Kasumi-1 (cell line): Measurements from ENCODE around the gene EDC3.
A peak's percentile ranks its signal among the peaks of the same experiment; 100 is the strongest.
"Not testable (repeated sequence)": the region's sequence is repeated elsewhere in the genome, so short reads cannot be mapped to it uniquely, and the experiment has no call there.

Source experiments
- DNase-seq, 2 experiments: peaks; one replicate each; lab custom pipeline; 2025; lab: John Stamatoyannopoulos, UW

EDC3 gene, protein sequence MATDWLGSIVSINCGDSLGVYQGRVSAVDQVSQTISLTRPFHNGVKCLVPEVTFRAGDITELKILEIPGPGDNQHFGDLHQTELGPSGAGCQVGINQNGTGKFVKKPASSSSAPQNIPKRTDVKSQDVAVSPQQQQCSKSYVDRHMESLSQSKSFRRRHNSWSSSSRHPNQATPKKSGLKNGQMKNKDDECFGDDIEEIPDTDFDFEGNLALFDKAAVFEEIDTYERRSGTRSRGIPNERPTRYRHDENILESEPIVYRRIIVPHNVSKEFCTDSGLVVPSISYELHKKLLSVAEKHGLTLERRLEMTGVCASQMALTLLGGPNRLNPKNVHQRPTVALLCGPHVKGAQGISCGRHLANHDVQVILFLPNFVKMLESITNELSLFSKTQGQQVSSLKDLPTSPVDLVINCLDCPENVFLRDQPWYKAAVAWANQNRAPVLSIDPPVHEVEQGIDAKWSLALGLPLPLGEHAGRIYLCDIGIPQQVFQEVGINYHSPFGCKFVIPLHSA

DNA sequence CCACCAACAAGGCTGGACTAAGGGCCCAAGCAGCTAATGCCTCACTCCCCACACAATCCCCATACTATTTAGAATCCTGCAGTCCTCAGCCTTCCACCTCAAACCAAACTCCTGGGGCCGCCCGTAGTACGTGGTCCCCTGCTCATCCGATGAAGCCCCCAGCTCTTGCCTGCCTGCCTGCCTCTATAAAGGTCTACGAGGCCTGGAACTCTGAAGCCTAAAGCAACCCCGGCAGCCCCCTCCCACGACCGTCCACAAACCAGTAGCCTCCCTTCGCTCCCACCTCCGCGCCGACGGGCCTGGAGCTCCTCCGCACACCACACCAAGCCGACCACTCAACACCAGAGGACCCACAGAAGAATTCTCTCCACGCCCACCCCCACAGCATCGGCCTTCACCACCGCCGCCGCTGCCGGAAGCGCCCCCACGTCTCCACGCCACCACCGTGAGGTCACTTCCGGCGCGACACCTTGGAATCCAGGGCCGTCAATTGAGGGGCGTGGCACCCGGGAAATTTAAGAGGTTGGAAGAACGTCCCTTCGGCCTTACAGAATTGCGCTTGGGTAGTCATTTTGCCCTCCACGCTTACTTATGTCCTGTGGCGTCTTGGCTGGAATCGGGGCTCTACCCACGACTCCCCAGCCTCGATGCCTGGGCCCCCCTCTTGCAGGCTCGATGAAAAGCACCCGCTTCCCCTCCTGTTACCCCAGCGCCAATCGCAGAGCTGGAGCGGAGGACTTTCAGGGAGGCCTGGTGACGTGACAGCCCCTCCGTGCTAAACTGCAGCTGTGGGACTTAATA, at the start of gene EDC3:
EDC3 (minus strand) TSS at position 428 of the 801 bp plus-strand sequence. CDS start 20,900 bp downstream, outside the sequence.
- peak; percentile 81 to 82 for DNase-seq

DNA sequence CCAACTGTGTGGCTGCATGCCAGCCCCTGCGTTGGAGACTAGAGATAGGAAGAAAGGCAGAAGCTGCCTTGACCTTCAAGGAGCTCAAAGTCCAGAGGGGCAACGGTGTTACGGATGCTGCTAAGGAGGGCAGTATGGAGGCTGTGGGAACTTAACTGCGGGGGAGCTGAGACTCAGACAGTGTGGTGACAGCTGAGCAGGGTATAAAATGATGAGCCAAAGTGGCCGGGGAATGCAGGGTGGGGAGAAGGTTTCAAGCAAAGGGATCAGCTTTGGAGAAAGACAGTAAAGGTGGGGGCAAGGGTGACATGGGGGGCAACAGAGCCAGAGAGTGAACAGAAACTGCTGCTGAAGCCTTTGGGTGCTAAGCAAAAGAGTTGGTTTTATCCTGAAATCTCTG, 46.6 kb upstream of the EDC3 start:
- DNase-seq: no peak

DNA sequence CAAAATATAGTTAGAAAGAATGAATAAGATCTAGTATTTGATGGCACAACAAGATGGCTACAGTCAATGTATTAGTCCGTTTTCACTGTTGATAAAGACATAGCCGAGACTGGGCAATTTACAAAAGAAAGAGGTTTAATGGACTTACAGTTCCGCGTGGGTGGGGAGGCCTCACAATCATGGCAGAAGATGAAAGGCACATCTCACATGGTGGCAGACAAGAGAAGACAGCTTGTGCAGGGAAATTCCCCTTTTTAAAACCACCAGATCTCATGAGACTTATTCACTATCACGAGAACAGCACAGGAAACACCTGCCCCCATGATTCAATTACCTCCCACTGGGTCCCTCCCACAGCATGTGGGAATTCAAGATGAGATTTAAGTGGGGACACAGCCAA, 42.4 kb upstream of the EDC3 start:
- DNase-seq: not testable (repeated sequence)

DNA sequence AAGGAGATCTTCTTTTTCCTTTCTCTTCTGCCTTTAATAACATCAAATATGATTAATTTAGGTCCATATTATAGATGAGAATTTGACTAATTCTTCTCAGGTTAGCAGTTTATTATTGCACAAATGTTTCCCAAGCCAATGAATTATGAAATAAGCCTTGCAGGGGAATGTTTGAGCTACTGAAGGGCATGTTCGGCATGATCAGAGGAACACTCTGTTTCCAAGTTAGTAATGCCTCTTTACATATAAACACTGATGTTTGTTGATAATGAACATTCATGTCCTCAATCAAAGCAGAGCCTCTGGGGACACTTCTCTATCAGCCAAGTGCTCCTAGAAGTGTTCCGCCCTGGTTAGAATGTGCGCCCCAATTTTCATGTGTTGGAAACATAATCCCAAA, 39.5 kb upstream of the EDC3 start:
- DNase-seq: no peak

DNA sequence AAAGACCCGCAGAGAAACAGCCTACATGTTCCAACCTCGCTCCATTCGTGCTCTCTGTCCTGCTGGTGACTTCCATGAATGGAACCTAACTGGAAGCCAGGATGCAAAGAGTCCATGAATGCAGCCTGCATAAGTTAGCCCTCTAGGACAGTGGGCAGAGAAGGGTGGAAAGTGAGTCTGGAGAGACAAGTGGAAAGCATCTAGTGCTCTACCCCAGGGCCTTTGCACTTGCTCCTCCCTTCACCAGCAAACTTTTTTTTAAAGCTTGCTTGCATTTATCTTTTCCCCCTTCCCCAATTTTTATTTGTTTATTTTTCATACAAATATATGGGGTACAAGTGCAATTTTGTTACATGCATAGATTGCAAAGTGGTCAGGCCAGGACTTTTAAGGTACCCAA, 37.4 kb upstream of the EDC3 start:
- DNase-seq: no peak

DNA sequence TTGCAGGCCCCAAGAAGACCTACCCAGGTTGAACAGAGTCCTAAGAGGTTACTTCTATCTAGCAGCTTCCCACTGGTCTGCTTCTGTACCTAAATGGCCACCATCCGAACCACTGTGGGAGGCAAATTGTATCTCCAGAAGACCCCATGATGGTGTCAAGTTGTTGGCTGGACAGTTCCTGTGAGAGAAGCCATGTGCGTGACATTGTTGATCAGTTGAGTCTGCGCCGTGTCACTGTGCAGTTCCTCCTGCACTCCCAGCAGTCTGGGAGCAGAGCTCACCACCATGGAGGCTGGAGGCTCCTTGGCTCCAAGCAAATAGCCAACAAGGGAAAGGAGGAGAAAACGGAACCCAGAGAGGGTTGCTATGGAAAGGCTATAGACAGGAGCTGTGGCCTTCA, 37.0 kb upstream of the EDC3 start:
- no peak for DNase-seq

DNA sequence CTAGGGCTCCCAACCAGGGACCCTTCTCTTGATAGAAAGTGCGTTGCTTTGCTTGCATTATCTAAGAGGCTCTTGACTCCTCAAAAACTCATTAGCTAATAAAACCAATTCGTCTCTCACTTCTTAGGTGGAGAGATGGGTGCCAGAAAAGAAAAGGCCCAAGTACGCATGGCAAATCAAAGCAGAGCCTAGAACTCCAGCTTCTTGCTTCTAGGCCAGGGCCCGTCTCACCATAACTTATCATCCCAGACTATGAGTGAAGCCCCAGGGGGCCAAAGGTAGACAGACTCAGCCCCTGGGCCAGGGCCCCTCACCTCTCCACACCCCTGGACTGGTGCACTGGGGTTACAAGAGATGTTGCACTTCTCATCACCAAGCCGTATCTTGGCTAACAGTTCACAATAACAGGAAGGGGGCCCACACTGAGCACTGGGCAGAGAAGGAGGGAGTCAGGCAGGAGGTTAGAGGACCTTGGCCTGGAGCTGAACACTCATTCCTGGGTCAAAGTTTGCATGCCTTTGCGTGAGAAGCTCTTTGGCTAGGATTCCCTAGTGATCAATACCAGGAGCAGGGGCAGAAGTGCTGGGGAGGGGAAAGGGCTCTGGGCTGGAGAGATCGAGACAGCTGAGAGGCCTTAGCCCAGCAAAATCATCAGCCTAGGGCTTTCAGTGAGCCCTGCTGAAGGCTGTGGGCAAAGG, 34.9 kb upstream of the EDC3 start:
- no peak for DNase-seq

DNA sequence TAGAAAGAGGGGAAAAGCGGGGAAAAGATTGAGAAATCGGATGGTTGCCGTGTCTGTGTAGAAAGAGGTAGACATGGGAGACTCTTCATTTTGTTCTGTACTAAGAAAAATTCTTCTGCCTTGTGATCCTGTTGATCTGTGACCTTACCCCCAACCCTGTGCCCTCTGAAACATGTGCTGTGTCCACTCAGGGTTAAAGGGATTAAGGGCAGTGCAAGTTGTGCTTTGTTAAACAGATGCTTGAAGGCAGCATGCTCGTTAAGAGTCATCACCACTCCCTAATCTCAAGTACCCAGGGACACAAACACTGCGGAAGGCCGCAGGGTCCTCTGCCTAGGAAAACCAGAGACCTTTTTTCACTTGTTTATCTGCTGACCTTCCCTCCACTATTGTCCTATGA, 33.5 kb upstream of the EDC3 start:
- DNase-seq: not testable (repeated sequence)

DNA sequence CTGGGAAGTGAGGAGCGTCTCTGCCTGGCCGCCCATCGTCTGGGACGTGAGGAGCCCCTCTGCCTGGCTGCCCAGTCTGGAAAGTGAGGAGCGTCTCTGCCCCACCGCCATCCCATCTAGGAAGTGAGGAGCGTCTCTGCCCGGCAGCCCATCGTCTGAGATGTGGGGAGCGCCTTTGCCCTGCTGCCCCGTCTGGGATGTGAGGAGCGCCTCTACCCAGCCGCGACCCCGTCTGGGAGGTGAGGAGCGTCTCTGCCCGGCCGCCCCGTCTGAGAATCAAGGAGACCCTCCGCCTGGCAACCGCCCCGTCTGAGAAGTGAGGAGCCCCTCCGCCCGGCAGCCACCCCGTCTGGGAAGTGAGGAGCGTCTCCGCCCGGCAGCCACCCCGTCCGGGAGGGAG, 32.9 kb upstream of the EDC3 start:
- not testable (repeated sequence) for DNase-seq

DNA sequence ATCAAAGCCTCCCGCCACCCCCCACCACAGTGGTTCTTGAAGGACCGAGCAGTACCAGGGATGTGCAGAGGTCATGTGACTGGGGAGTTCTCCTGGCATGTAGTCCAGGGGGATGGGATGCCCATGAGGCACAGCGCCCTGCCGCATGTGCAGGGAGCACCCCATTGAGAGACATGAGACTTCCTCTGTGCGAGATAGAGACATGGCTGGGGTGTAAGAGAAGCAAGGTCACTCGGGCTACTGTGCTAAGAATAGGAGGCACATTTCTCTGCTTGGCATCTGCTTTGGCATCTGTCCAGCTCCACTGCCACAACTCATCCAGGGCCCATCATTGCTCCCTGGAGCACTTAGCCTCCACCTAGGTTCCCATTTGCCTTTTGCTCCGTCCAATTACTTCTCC, 31.9 kb upstream of the EDC3 start:
- DNase-seq: no peak

DNA sequence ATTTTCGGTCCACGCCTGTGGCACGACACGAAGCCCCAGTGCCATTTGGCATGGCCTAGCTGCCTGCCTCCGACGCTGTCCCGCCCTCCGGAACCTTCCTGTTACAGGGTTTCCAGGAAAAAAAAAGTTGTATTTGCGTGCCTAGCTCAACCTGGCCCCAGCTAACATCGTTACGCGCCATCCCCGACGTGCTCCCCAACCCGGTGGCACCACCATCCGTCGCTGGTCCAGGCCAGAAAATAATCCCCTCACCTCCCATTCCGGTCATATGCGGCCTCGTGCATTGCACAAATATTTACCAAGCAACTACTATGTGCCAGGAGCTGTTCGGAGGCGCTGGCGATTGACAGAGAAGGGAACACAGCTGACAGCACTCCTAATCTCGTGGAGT, 30.9 kb upstream of the EDC3 start:
- DNase-seq: no peak

DNA sequence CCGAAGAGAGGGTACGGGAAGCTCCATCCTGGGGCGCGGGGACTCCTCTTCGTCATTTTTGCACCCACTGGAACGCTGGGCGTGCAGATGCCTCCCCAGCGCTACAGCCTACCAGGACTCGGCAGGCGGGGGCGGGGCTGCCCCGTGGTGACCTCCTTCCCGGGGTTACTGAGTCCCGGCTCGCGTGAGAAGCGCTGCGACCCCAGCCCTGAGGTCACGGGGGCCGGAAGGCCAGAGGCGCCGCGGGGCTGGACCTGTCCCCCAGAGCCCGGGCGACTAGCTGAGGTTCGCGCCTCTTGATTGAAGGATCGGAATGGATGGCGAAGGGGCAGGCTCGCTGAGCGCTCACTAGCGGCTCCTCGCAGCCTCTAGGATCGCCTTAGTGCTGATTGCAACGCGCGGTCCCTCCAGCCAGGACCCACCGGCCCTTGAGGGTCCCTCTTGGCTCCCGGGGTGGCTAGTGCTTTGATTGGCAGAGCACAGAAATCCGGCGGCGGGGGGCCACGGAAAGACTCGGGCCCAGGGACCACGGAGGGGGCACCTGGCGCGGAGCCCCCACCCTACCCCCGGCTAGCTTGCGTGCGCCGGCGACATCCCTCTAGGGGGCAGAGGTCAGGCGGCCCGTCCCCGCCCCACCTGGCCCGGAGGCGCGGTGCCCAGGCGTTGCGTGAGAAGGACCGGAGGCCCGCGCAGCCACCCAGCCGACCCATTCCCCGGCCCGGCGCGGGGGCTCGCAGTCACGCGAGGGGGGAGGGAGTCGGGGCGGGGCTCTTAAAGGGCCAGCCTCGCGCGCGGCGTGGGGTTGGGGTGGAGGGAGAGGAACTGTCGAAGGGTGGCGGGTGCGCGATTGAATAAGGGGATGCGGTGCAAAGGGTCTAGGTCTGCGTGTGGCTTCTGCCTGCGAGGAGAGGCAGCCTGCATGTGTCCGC, 30.3 kb upstream of the EDC3 start:
- DNase-seq: peak; percentile 24 to 32

DNA sequence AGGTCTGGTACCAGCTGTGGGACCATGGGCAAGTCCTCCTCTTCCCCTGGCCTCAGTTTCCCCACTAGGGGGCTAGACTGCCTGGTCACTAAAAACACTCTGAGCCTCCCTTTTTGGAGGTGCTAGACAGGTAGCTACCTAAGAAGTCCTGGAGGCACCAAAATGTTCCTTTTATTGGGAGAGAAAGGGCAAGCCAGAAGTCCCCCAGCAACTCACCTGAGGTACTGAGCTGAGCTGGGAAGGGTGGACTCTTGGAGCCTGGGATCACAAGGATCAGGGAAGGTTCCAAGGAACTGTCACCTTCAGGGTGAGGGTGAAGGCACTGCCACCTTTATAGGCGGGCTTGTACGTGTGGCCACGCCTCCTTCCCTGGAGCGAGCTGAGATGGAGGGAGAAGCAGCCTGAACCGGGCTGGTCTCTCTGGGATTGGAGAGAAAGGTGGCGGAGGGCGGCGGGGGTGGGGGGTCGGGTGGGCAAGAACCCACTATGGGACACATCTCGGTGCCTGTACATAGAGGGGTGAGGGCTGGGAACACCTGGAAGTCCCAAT, 29.5 kb upstream of the EDC3 start, which contains the start of gene CYP1A1:
CYP1A1 (minus strand) TSS at position 304 of the 550 bp plus-strand sequence. CDS start 2,431 bp downstream, outside the sequence.
- peak; percentile 15 to 37 for DNase-seq

DNA sequence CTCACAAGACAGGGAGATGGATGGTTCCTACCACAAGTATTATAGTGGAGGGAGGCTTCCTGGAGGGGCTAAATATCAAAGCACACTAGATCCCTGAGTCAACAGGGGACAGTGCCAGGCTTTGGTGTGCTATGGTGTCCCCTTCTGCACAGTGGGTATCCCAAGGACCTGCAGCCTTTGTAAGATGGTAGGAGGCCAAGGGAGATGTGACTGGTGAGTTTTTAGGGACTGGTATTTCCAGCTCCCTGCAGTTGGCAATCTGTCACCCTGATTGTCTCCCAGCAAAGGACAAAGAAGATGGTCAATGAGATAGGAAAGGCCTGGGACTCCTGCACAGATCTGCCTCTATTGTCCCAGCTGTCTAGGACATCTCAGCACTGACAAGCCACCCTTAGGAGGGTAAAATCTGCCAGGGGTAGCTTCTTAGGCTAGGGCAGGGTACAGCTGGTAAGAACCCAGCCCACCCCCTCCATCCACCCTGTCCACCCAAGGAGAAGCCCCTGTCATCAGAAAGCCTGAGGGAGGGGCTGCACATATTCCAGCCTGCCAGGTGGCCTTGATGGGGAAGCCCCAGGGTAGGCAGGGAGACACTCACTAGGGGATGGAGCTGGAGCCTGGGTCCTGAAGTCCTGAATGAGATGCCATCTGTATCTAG, 28.9 kb upstream of the EDC3 start:
- DNase-seq: no peak

DNA sequence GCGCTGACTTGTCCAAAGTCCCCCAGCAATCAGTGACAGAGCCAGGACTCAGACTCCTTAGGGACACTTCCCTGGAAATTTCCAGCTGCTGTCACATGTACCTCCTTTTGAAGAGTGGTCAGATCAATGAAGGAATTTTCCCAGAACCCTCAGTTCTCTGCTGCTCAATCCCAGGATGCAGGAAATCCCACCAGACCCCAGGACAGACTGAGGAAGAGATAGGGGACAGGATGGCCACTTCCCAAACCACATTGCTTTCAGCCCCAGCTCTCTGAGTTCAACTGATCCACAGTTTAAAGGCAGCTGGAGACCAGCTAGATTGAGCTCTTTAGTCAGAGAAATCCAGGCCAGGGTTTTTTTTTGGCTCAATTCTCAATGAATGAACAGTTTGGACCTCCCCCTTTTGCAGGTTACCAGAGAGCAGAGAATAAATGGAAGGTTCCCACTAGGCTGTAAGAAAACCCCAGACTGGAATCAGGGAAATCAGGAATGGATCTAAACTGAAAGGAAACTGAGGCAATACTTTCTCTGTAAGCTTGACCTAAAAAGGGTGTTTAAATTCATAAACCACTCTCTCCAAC, 28.0 kb upstream of the EDC3 start:
- peak; percentile 83 to 90 for DNase-seq

DNA sequence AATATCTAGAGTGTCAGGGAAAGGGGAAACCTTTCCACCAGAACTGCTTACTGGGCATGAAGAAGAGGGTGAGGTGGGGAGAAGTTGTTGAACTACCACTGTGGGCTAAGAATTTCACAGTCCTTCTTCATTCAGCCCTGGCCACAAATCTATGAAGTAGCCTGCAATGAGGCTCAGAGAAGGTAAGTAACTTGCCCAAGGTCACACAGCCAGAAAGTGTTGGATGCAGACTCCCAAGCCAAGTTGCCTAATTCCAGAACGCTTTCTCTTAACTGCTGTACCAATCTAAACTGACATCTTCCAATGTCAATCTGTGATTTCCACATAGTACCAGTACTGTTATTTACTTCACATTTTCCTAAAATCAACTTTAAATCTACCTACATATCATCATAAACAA, 27.4 kb upstream of the EDC3 start:
- DNase-seq: no peak

DNA sequence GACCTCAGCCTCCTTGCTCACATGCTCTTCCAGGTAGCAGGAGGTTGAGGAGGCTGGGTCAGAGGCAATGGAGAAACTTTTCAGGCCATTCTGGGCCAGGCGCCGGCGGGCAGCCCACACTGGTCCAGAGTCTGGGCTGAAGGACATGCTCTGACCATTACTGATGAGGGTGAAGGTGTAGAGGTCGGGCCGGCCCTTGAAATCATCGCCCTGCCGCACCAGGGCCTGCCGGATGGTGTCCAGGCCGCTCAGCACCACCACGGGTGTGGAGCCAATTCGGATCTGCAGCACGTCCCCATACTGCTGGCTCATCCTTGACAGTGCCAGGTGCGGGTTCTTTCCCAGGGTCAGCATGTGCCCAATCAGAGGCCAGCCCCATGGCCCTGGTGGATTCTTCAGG, 26.8 kb upstream of the EDC3 start:
- no peak for DNase-seq

DNA sequence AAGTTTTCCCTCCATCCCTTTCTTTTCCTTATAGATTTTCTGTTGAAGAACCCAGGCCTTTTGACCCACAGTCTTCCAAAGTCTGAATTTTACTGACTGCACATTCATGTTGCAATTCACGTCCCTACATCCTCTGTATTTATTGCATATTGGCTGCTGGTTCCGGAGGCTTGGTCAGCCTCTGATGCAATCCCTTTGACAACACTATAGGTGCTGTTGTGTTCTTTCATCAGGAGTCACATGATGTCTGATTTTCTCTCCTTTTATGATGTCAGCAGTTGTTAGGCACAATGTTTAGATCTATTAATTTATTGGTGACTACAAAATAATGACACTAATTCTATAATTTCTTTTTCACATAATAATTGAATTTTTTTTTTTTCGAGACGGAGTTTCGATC, 20.8 kb upstream of the EDC3 start:
- no peak for DNase-seq

DNA sequence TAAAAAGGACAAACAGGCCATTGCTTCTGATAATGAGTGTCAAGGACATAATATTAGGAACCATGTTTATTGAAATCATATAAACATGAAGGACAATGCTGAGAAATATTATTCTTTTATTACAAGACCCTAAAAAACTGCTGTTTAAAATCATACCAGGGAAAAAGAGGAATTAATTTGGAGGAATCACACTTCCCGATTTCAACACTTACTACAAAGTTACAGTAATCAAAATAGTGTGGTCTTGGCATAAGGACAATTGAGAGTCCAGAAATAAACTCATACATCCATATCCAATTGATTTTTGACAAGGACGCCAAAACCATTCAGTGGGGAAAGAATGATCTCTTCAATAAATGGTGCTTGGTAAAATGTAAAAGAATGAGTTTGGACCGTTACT, 16.5 kb upstream of the EDC3 start:
- DNase-seq: no peak
